IgD-negative memory B cell (primary cell): ENCODE data around the gene CIB4. TPM values are rescaled to one million over a fixed set of nuclear protein-coding genes. Genes with fewer than 3 reads are reported as not detected.

Experiments
- H3K27ac Mint-ChIP-seq, 3 donors: one replicate each; pipeline ENCODE4 v1.8.0; 2020 to 2022; ENCODE audit warnings: mild to moderate bottlenecking in 3 of 3, mixed read lengths in 3 of 3, moderate library complexity in 1 of 3
- H3K27me3 Mint-ChIP-seq: one replicate; pipeline ENCODE4 v1.8.0; 2021; ENCODE audit warnings: mixed read lengths
- H3K36me3 Mint-ChIP-seq: one replicate; pipeline ENCODE4 v1.8.0; 2020; ENCODE audit warnings: mild to moderate bottlenecking, mixed read lengths
- H3K4me1 Mint-ChIP-seq, 3 donors: one replicate each; pipeline ENCODE4 v1.8.0; 2020 to 2022; ENCODE audit warnings: mixed read lengths in 3 of 3, mild to moderate bottlenecking in 1 of 3
- H3K4me3 Mint-ChIP-seq, 4 donors: one replicate each; pipeline ENCODE4 v1.8.0; 2020 to 2022; ENCODE audit warnings: mild to moderate bottlenecking in 4 of 4, mixed read lengths in 4 of 4, moderate library complexity in 3 of 4
- H3K9me3 Mint-ChIP-seq, 3 donors: one replicate each; pipeline ENCODE4 v1.8.0; 2020 to 2021; ENCODE audit warnings: mixed read lengths in 3 of 3, mild to moderate bottlenecking in 1 of 3
- polyA plus RNA-seq: library from polyadenylated mRNA; unstranded; fragments of 300-500 nt; fragmentation: Illumina TruSeq; gene quantifications from one replicate; pipeline ENCODE4 v1.2.3, GENCODE V29; 2021

The CIB4 gene
- polyA plus RNA-seq, 1 donor from 2014 or later = not detected

- Mint-ChIP-seq H3K36me3 (no peaks in the 10 kb centered on the region), H3K27me3 (peaks cover 31% of the 10 kb centered on the region), H3K27ac (no peak overlapping the region), H3K4me3 (no peak overlapping the region), H3K4me1 (no peaks in the 10 kb centered on the region), H3K9me3 (no peaks in the 10 kb centered on the region)
Observed at GRCh38 chr2:26583381-26583911, 57.7 kb downstream of the CIB4 start.

GRCh38 chr2:26582890-26583289 lies 58.3 kb downstream of the CIB4 start:
- Mint-ChIP-seq H3K9me3 (no peaks in the 10 kb centered on the region), H3K27ac (no peak overlapping the region), H3K36me3 (no peaks in the 10 kb centered on the region), H3K4me3 (no peak overlapping the region), H3K27me3 (peaks cover 34% of the 10 kb centered on the region), H3K4me1 (no peaks in the 10 kb centered on the region)

DNA sequence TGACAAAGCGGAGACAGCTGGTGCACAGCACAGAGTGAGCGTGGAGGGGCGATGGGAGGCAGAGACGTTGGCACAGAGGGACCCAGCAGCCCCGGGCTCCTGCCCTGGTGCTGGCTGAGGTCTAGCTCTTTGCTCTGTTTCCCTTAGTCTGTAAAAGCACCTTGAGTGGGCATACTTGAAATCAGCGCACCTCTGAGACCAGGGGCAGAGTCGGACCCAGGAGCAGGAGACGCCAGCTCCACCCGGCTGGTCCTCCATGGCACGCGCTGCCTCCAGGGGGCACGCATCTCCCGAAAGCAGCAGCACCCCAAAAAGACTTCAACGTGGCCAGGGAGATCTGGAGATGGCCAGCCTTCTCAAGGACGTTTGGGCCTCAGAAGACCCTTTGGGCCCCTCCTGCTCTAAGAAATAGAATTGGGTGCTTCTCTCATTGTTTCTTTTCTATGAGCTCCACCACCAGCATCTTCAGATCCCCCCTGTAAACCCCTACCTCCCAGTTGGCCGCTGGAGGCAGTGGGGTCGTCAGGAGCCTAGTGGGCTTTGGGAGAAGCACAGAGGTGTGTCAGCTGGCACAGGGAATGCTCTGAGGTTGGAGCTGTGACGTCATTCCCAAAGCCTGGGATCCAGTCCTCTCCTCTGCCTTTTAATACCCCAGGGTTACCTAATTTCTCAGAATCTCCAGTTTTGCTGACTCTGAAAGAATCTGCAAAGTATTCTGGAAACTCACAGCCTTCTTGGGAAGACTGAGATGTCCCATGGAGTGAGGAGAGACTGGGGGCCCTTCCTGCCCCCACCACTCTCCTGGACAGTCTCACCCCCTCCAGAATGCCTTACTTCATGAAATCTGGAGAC lies 58.9 kb downstream of the CIB4 start:
- H3K36me3 Mint-ChIP-seq = no peaks in the 10 kb centered on the region
- no peaks in the 10 kb centered on the region for H3K4me1 Mint-ChIP-seq
- no peaks in the 10 kb centered on the region for H3K9me3 Mint-ChIP-seq
- no peak overlapping the region for H3K27ac Mint-ChIP-seq
- no peak overlapping the region for H3K4me3 Mint-ChIP-seq
- peaks cover 40% of the 10 kb centered on the region for H3K27me3 Mint-ChIP-seq

DNA sequence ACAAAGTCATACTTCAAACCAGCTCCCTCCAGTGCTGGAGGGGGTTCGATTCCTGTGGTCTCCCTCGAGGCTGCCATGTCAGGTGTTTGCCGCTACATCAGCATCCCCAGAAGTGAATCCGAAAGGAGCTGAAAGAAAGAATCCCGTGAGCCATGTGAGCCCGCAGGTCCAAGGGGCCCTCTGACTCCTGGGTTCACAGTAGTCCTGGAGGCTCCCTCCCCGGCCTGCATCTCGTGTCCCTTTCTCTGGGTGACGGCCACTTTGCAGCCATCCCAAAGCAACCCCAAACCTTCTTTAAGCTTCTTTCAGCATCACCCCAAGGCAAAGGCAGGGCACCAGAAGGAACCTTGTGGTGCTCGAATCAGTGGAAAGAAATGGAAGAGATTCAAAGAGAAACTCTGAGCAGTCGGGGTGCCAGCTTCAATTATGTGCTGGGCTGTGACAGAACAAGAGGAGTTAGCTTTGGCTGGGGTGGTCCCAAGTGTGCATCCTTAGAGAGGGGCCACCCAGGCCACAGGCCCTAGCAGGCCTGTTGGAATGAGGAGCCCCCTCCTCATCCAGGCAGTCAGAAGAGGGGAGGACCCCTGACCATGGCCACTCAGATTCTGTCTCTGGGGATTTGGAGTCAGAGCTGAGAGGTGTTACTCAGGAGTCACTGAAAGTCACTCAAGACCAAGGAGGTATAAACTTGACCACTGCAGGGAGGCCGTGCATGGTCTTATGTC lies 59.7 kb downstream of the CIB4 start:
- H3K4me1 Mint-ChIP-seq = no peaks in the 10 kb centered on the region
- H3K27me3 Mint-ChIP-seq = peaks cover 40% of the 10 kb centered on the region
- H3K9me3 Mint-ChIP-seq = no peaks in the 10 kb centered on the region

DNA sequence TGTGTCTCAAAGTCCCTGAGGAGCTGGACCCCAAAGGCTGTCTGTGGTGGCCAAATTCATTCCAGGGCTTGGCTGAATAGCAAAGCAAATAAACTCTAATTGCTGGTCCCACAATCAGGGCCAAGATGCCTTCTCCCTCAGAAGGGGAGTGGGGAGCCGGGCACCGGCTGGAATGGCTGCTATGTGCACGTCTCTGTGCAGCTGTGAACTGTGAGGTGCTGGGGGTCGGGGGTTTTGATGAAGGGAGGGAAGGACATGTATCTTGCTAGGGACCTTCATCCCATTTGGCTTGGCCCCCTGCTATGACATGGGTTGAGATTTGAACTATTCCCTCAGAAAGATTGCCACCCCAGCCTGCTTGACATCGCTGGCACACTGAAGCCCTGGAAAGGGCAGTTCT lies 60.4 kb downstream of the CIB4 start:
- Mint-ChIP-seq H3K27ac (no peak overlapping the region), H3K4me1 (no peaks in the 10 kb centered on the region), H3K9me3 (no peaks in the 10 kb centered on the region), H3K4me3 (no peak overlapping the region), H3K36me3 (no peaks in the 10 kb centered on the region), H3K27me3 (peaks cover 35% of the 10 kb centered on the region)

More for the DNA sequence above, 59.7 kb downstream of the CIB4 start:
- Mint-ChIP-seq H3K27ac (no peak overlapping the region), H3K4me3 (no peak overlapping the region), H3K36me3 (no peaks in the 10 kb centered on the region)

DNA sequence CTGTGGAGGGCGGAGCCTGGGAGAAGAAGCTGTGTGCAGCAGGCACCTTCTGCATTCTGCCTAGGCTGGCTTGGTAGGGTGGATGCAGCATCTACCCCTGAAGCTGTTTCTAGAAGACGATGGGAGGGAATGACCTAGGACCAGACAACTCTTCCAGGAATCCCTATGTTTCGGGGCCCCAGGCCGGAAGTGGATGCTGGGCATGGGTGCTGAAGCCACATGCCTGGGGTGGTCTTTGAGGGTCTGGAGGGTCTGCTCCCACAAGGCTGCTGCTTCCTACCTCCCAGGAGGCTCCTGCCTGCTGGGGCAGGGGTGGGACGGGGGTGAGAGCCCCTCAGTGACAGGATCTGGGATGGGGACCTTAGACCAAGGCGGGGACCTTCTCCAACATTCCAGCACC lies 61.0 kb downstream of the CIB4 start:
- Mint-ChIP-seq H3K36me3 (no peaks in the 10 kb centered on the region), H3K27ac (no peak overlapping the region), H3K4me1 (no peaks in the 10 kb centered on the region), H3K27me3 (peaks cover 35% of the 10 kb centered on the region), H3K9me3 (no peaks in the 10 kb centered on the region), H3K4me3 (no peak overlapping the region)

- Mint-ChIP-seq H3K4me3 (no peak overlapping the region), H3K9me3 (no peaks in the 10 kb centered on the region), H3K4me1 (no peaks in the 10 kb centered on the region), H3K27me3 (peaks cover 35% of the 10 kb centered on the region), H3K27ac (no peak overlapping the region), H3K36me3 (no peaks in the 10 kb centered on the region)
Observed at GRCh38 chr2:26579723-26580040, 61.5 kb downstream of the CIB4 start.

GRCh38 chr2:26579025-26579722 lies 62.0 kb downstream of the CIB4 start:
- H3K36me3 Mint-ChIP-seq = no peaks in the 10 kb centered on the region
- peak overlapping the region in 1 of 4 donors; percentile 74 for H3K4me3 Mint-ChIP-seq
- peaks cover 32% of the 10 kb centered on the region for H3K27me3 Mint-ChIP-seq
- no peaks in the 10 kb centered on the region for H3K9me3 Mint-ChIP-seq
- no peak overlapping the region for H3K27ac Mint-ChIP-seq
- no peaks in the 10 kb centered on the region for H3K4me1 Mint-ChIP-seq

- Mint-ChIP-seq H3K9me3 (no peaks in the 10 kb centered on the region), H3K27ac (no peak overlapping the region), H3K4me3 (no peak overlapping the region), H3K27me3 (peaks cover 30% of the 10 kb centered on the region), H3K4me1 (no peaks in the 10 kb centered on the region), H3K36me3 (no peaks in the 10 kb centered on the region)
Observed at GRCh38 chr2:26578581-26578980, 62.6 kb downstream of the CIB4 start.

DNA sequence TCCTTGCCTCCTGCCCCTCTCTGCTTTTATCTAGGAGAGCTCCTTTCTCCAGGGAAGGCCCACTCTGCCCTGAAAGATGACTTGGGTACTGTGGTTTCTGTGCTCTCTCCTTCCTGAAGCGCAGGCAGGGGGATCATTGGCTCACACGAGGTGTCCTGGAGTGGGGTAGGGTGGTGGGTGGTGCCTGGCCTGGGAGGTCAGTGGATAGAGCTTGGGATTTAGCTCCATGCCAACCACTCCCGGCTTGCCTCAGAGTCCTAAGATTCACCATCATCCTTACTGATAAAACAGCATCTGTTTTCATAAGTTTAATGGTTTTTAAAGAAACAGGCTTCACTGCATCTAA lies 63.1 kb downstream of the CIB4 start:
- no peak overlapping the region for H3K27ac Mint-ChIP-seq
- H3K4me3 Mint-ChIP-seq = no peak overlapping the region
- peaks cover 30% of the 10 kb centered on the region for H3K27me3 Mint-ChIP-seq
- H3K36me3 Mint-ChIP-seq = no peaks in the 10 kb centered on the region
- no peaks in the 10 kb centered on the region for H3K9me3 Mint-ChIP-seq
- no peaks in the 10 kb centered on the region for H3K4me1 Mint-ChIP-seq

- Mint-ChIP-seq H3K9me3 (no peaks in the 10 kb centered on the region), H3K27ac (no peak overlapping the region), H3K4me3 (no peak overlapping the region), H3K27me3 (peaks cover 28% of the 10 kb centered on the region), H3K4me1 (no peaks in the 10 kb centered on the region), H3K36me3 (no peaks in the 10 kb centered on the region)
Observed at GRCh38 chr2:26577442-26578112, 63.6 kb downstream of the CIB4 start.

DNA sequence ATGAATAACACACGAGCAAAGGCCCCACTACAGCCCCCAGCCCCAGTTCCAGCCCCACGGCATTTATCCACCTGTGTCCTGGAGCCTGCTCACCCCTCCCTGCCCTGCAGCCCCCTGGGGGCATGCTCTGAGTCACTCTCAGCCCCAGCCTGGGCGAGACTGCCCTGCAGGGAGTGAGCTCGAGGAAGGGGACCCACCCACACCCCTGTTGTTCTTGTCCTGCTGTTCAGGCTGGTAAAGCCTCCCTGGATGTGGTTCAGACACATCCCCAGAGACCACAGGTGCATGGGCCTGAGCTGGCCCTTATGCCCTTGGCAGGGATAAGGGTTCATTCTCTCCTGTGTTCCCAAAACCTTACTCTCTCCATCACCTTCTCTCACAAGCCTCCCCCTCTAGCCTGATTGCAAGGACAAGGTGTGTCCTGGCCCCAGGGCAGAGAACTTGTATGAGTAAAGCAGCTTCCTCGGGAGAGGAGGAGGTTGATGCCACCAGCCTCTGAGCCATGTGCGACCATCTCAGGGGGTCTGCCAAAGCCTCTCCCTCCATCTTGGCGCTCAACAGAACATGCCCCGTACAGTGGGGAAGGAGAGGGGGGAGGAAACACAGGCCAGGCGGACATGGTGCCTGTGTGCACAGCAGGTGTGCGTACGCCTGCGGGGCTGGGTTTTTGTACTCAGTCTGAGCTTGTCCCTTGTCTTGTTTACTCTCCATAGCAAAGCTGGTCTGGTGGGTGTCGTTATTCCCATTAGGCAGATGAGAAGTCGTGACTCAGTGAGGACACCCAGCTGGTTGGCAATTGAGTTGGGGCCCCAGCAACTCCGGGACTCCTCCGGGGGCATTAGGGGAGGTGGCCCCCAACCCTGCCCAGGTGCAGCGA lies 64.4 kb downstream of the CIB4 start:
- Mint-ChIP-seq H3K9me3 (no peaks in the 10 kb centered on the region), H3K27me3 (peaks cover 21% of the 10 kb centered on the region), H3K4me3 (no peak overlapping the region), H3K4me1 (no peaks in the 10 kb centered on the region), H3K27ac (no peak overlapping the region), H3K36me3 (no peaks in the 10 kb centered on the region)

DNA sequence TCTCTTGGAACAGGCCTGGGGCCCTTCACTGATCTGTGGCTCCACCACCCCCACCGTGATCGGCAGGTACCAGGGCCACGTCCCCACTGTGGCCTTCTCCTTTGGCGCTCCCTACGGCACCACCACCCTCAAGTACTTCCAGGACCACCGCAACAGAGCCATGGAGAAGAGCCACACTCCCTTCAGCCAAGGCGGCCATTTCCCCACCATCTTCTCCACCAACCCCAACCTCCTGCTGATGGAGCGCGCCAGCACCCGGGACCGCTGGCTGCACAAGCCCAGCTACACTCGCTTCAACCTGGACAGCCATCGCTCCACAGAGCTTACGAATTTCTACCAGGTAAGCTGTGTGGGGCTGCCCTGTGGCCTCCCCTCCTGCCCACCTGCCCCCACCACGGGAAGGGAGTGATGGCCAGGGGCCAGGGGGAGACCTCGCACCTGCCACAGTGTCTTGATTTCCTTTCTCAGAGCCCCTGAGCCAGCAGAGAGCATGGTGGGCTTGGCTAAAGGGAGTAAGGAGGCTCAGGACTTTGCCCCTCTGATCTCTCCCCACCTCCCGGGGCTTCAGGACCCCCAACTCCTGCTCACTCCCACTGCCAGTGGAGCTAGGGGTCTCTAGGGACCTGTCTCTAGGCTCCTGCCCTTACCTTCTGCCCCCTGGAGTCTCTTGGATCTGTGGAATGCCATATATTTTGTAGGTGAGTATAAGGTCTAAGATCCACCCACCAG lies 65.2 kb downstream of the CIB4 start:
- H3K36me3 Mint-ChIP-seq = no peaks in the 10 kb centered on the region
- peaks cover 22% of the 10 kb centered on the region for H3K27me3 Mint-ChIP-seq
- no peaks in the 10 kb centered on the region for H3K4me1 Mint-ChIP-seq
- H3K4me3 Mint-ChIP-seq = no peak overlapping the region
- no peaks in the 10 kb centered on the region for H3K9me3 Mint-ChIP-seq
- no peak overlapping the region for H3K27ac Mint-ChIP-seq
